Aorta (tissue), 5 donors: ENCODE data around the gene EPHA6. TPM values are rescaled to one million over a fixed set of nuclear protein-coding genes. Genes with fewer than 3 reads are reported as not detected.

Experiments used
- ATAC-seq: fragments of 200-7000 bp; cut with Tn5 transposase; one replicate; pipeline ENCODE4 v1.9.1; 2022; ENCODE audit warnings: moderate library complexity; ENCODE audit not compliant: low FRiP score
- DNase-seq, 2 donors: peaks; one replicate each; pipeline ENCODE4 v3.0.0-alpha.2; 2020
- H3K27ac ChIP-seq, 2 donors: one replicate each; pipeline ENCODE4 v1.5.1; 2013; ENCODE audit warnings: low read length in 2 of 2, mild to moderate bottlenecking in 2 of 2, moderate library complexity in 2 of 2, control low read depth in 1 of 2, inconsistent platforms in 1 of 2, low read depth in 1 of 2
- H3K27me3 ChIP-seq, 2 donors: one replicate each; pipeline ENCODE4 v1.6.1; 2013; ENCODE audit warnings: control low read depth in 1 of 2, low read length in 1 of 2, mild to moderate bottlenecking in 1 of 2, moderate library complexity in 1 of 2; ENCODE audit not compliant: insufficient read depth in 2 of 2, control insufficient read depth in 1 of 2
- H3K36me3 ChIP-seq, 2 donors: one replicate each; pipeline ENCODE4 v1.6.1; 2013; ENCODE audit warnings: control low read depth in 1 of 2, low read length in 1 of 2, mild to moderate bottlenecking in 1 of 2; ENCODE audit not compliant: insufficient read depth in 2 of 2, control insufficient read depth in 1 of 2
- H3K4me1 ChIP-seq, 2 donors: one replicate each; pipeline ENCODE4 v1.6.1; 2013; ENCODE audit warnings: low read length in 2 of 2, control low read depth in 1 of 2, mild to moderate bottlenecking in 1 of 2, moderate library complexity in 1 of 2; ENCODE audit not compliant: insufficient read depth in 2 of 2, control insufficient read depth in 1 of 2
- H3K4me3 ChIP-seq, 2 donors: one replicate each; pipeline ENCODE4 v1.5.1; 2013; ENCODE audit warnings: low read length in 2 of 2, control low read depth in 1 of 2, mild to moderate bottlenecking in 1 of 2
- H3K9me3 ChIP-seq: one replicate; pipeline ENCODE4 v1.6.1; 2013; ENCODE audit warnings: mild to moderate bottlenecking, low read length; ENCODE audit not compliant: control insufficient read depth
- WGBS, 2 donors: extraction: QIAGEN DNeasy Blood & Tissue Kit; methylation state at CpG; one replicate each; pipeline ENCODE4 v1.1.7; 2013; 5-methylcytosine and 5-hydroxymethylcytosine counted together
- intact Hi-C, 2 donors: fragments of 100-400 bp; cut with DNase I; formaldehyde crosslinking; loops; one replicate each; pipeline versions ENCODE4 v1.14.2 to v1.15.0; 2022
- polyA plus RNA-seq, 2 donors: library from polyadenylated mRNA; stranded (reverse); fragments of 200-250 nt; gene quantifications; one replicate each; pipeline ENCODE4 v1.2.3, GENCODE V29; 2013
- total RNA-seq, 2 donors: library from RNA; stranded (reverse); fragmentation: NEBNext Ultra II Directional; extraction: Animal tissue kit (Norgen Biotek cat#: 25700); gene quantifications; one replicate each; pipeline ENCODE4 v1.2.1, GENCODE V29; 2021
- donor health status: healthy with polysubstance abuse.
- donor health status: Bipolar disorder and iron deficiency.
- donor health status: DM: no; HTN: no; CAD: no.
- donor health status: DM: no; HTN: no; CAD: no.
- donor health status: DM: yes; HTN: yes; CAD: no.

The EPHA6 gene
- total and polyA plus RNA-seq, 4 donors, result 0.33 to 2.8 (median 1.8) TPM; not detected in 1

DNA sequence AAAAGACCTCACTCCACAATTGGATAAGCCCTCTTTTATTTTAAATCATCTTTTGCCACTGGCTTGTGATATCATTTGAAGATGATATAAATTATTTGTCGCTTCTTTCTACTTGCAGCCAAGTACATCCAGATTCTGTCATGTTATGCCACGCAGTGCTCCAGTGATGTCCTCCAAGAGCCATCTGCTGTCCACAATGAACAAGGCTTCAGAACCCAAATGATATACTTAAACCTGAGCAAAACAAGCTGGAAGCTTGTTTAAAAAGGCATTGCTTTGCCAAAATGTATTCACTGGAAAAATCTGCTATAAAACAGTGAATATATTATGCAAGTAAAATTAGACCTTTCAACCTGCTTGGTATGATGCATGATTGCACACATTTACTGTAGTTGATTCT, 891.4 kb downstream of the EPHA6 start:
- no peak for DNase-seq
- WGBS, 2 donors, result 91 to 94% methylated on average over 2 of the region's 2 CpGs
- Histone ChIP-seq H3K27me3 (no peaks in the 10 kb centered on the region), H3K36me3 (no peaks in the 10 kb centered on the region), H3K27ac (no peak overlapping the region), H3K4me3 (no peak overlapping the region), H3K4me1 (no peaks in the 10 kb centered on the region), H3K9me3 (no peaks in the 10 kb centered on the region)
- ATAC-seq, result no peak
- intact Hi-C loops, result no loop called here

DNA sequence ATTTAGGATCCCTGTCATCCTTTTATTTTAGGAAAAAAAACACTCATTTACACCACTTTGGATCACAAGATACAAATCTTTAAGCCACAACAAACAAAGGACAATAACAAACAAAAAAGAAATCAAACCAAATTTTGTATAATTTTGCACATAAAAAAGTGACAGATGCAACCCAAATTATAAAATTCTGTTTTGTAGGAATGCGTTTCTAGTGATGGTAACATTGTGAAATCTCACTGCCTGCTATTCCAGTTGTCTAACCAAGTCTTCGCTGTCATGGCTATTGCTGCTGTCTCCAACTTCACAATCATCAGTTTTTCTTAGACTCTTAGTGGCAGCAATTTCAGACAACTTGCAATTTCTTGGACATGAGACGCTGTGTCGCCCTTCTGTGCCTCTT, 891.8 kb downstream of the EPHA6 start:
- H3K4me3 ChIP-seq, result no peak overlapping the region
- no peak overlapping the region for H3K27ac ChIP-seq
- H3K27me3 ChIP-seq, result no peaks in the 10 kb centered on the region
- no peak for DNase-seq
- intact Hi-C loops, result no loop called here
- 87% methylated on average over 4 of the region's 4 CpGs for WGBS, 2 donors
- ATAC-seq, result no peak
- H3K4me1 ChIP-seq, result no peaks in the 10 kb centered on the region
- H3K36me3 ChIP-seq, result no peaks in the 10 kb centered on the region
- H3K9me3 ChIP-seq, result no peaks in the 10 kb centered on the region

DNA sequence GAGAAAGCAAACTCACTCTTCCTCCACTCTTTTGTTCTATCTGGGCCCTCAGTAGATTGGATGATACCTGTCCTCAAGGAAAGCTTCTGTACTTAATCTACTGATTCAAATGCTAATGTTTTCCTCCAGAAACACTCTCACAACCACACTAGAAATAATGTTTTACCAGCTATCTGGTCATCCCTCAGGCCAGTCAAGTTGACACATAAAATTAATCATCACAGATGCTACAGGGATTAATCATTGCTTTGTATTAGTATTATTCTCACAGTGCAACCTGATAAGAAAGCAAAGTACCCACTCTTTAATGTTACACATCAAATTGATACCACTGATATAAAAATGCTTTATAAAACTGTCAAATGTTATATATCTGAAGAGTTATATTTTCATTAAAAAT, 897.3 kb downstream of the EPHA6 start:
- DNase-seq, result no peak
- Histone ChIP-seq H3K4me3 (no peak overlapping the region), H3K4me1 (no peaks in the 10 kb centered on the region), H3K27ac (no peak overlapping the region), H3K36me3 (no peaks in the 10 kb centered on the region), H3K27me3 (no peaks in the 10 kb centered on the region), H3K9me3 (no peaks in the 10 kb centered on the region)
- ATAC-seq, result no peak
- intact Hi-C loops, result loop anchor here in 1 of 2 donors (10.0 kb wide), 1 partner anchor 847 kb away; no protein-coding TSS in a partner anchor

- Histone ChIP-seq H3K4me1 (no peaks in the 10 kb centered on the region), H3K27ac (no peak overlapping the region), H3K9me3 (no peaks in the 10 kb centered on the region), H3K27me3 (no peaks in the 10 kb centered on the region), H3K36me3 (no peaks in the 10 kb centered on the region), H3K4me3 (no peak overlapping the region)
- intact Hi-C loops, result loop anchor here in 1 of 2 donors (10.0 kb wide), 1 partner anchor 848 kb away; no protein-coding TSS in a partner anchor
- WGBS, 2 donors, result 40 to 45% methylated on average over 3 of the region's 3 CpGs
- no peak for ATAC-seq
- no peak for DNase-seq
These were observed 898.5 kb downstream of the EPHA6 start for GRCh38 chr3:97712919-97713318.

DNA sequence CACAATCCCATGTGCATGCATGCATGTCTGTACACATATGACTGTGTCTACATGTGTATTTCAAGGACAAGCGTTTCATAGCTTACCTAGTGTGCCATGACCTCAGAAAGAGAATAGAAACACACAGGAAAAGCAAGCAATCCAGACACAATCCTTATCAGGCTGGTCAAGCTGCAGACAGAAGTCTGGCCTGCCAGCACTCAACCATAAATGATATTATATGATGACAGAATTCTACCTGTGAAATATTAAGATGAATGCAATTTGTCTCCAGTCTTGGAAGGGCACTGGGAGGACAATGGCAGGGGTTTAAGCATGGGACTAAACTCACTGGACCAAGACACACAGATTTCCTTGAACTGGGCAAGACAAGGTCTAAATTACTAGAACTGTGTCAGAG, 899.2 kb downstream of the EPHA6 start:
- H3K36me3 ChIP-seq, result no peaks in the 10 kb centered on the region
- no peaks in the 10 kb centered on the region for H3K27me3 ChIP-seq
- intact Hi-C loops, result loop anchor here in 1 of 2 donors (10.0 kb wide), 1 partner anchor 849 kb away; no protein-coding TSS in a partner anchor
- no peak overlapping the region for H3K27ac ChIP-seq
- no peak overlapping the region for H3K4me3 ChIP-seq
- H3K4me1 ChIP-seq, result no peaks in the 10 kb centered on the region
- no peak for DNase-seq
- WGBS, 2 donors, result 36 to 58% methylated on average over 1 of the region's 1 CpG
- no peak for ATAC-seq
- no peaks in the 10 kb centered on the region for H3K9me3 ChIP-seq

DNA sequence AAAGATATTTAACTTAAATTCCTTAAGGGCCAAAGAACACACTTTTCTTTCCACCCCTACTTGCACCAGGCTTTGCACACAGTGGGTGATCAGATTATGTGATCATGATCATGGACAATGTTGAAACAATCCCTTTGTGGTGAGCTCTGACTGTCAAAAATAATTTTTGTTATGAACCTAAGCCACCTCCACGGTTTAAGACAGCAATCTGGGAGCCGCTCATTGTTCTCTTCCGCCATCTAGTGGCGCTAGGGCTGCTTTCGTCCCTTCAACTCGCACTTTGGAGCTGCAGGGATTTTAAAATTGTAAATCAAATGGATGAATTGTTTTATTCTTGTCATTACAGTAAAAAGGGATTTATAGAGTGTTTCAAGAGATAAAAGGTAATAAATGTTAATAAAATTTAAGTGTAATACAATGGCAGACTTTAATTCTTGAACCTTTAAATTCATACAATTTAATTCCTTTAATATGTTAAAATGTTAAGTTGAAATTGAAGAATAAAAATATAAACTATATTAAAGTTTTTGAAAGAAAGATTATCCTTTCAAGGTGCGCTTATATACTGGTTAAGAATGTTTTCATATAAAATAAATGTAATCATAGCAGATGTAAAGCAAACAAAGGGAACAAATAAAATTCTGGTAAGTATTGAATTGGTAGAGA, 904.9 kb downstream of the EPHA6 start:
- ATAC-seq (no peak), DNase-seq (peak; percentile 67 to 83)
- H3K27me3 ChIP-seq, result no peaks in the 10 kb centered on the region
- H3K4me1 ChIP-seq, result no peaks in the 10 kb centered on the region
- intact Hi-C loops, result loop anchor here (5.0 to 10.0 kb wide), 2 partner anchors 854 to 857 kb away; no protein-coding TSS in a partner anchor
- no peak overlapping the region for H3K27ac ChIP-seq
- WGBS, 2 donors, result 3% methylated on average over 7 of the region's 7 CpGs
- H3K36me3 ChIP-seq, result no peaks in the 10 kb centered on the region
- H3K9me3 ChIP-seq, result no peaks in the 10 kb centered on the region
- H3K4me3 ChIP-seq, result no peak overlapping the region

- ATAC-seq, result no peak
These were observed 906.0 kb downstream of the EPHA6 start for GRCh38 chr3:97720417-97720816.

GRCh38 chr3:97721446-97721845, 907.1 kb downstream of the EPHA6 start:
- no peaks in the 10 kb centered on the region for H3K36me3 ChIP-seq
- intact Hi-C loops, result no loop called here
- H3K27me3 ChIP-seq, result no peaks in the 10 kb centered on the region
- no peaks in the 10 kb centered on the region for H3K4me1 ChIP-seq
- H3K4me3 ChIP-seq, result no peak overlapping the region
- ATAC-seq (no peak), DNase-seq (no peak)
- H3K9me3 ChIP-seq, result no peaks in the 10 kb centered on the region
- no peak overlapping the region for H3K27ac ChIP-seq
- 70 to 75% methylated on average over 2 of the region's 2 CpGs for WGBS, 2 donors

More at GRCh38 chr3:97720417-97720816, 906.0 kb downstream of the EPHA6 start:
- H3K36me3 ChIP-seq, result no peaks in the 10 kb centered on the region
- H3K4me3 ChIP-seq, result no peak overlapping the region
- H3K27me3 ChIP-seq, result no peaks in the 10 kb centered on the region
- H3K9me3 ChIP-seq, result no peaks in the 10 kb centered on the region
- H3K4me1 ChIP-seq, result no peaks in the 10 kb centered on the region
- H3K27ac ChIP-seq, result no peak overlapping the region
- intact Hi-C loops, result no loop called here
- WGBS, 2 donors, result 57 to 62% methylated on average over 2 of the region's 2 CpGs
- no peak for DNase-seq

DNA sequence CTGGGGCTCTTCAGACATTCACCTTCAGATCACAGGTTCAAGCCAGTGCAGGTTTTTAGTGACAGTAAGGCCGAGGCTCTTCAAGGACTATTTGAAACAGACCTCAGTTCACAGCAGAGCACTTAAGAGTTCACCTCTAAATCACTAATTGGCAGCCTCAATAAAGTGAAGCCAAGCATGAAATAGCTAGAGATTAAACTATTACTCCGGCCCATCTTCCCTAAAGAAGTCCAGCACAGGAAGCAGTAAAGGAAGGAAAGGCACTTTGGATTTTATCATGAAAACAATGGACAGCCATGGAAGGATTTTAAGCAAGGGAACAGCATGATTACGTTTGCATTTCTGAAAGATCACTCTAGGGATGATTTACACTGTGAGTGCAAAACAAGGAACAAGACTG, 922.5 kb downstream of the EPHA6 start:
- no peak overlapping the region for H3K4me3 ChIP-seq
- H3K27ac ChIP-seq, result no peak overlapping the region
- DNase-seq, result no peak
- no peaks in the 10 kb centered on the region for H3K27me3 ChIP-seq
- WGBS, 2 donors, result 26 to 35% methylated on average over 3 of the region's 3 CpGs
- ATAC-seq, result no peak
- no peaks in the 10 kb centered on the region for H3K9me3 ChIP-seq
- intact Hi-C loops, result no loop called here
- no peaks in the 10 kb centered on the region for H3K36me3 ChIP-seq
- H3K4me1 ChIP-seq, result no peaks in the 10 kb centered on the region
